HG03139 (cell line): ENCODE data around the gene ACTR3C.
"Not testable (repeated sequence)": the region's sequence is repeated elsewhere in the genome, so short reads cannot be mapped to it uniquely, and the experiment has no call there.

ENCODE experiments used
- ATAC-seq: cut with Tn5 transposase; IDR thresholded peaks from one replicate; pipeline ENCODE4 v1.9.1; 2021; ENCODE audit not compliant: unreplicated experiment

The ACTR3C gene

GRCh38 chr7:150219941-150220658 lies 103.2 kb downstream of the ACTR3C start:
- ATAC-seq: not testable (repeated sequence)

- not testable (repeated sequence) for ATAC-seq
Measured at GRCh38 chr7:150206848-150207247, 116.5 kb downstream of the ACTR3C start.

- not testable (repeated sequence) for ATAC-seq
Measured at GRCh38 chr7:150205866-150206265, 117.5 kb downstream of the ACTR3C start.

GRCh38 chr7:150204577-150204976 lies 118.8 kb downstream of the ACTR3C start:
- ATAC-seq: not testable (repeated sequence)

- ATAC-seq: not testable (repeated sequence)
Measured at GRCh38 chr7:150202894-150203293, 120.5 kb downstream of the ACTR3C start.
